Thyroid gland (tissue), 4 donors: ENCODE results near the gene CADPS.

Experiments
- POLR2A ChIP-seq, 2 donors: fragments of 450-650 bp; IDR thresholded peaks; one replicate each; pipeline ENCODE4 v1.6.1; 2017; ENCODE audit warnings: antibody characterized with exemption in 2 of 2, mild to moderate bottlenecking in 2 of 2, moderate library complexity in 1 of 2
- TF ChIP-seq, protein P1 (sequence below), 6 experiments: fragments of 200-600 bp in 3 of 6; fragments of 450-650 bp in 3 of 6; sonication (generic) in 3 of 6; IDR thresholded peaks; one replicate each; pipeline ENCODE4 v1.5.1; 2016 to 2019; ENCODE audit warnings: antibody characterized with exemption in 6 of 6, mild to moderate bottlenecking in 2 of 6, inconsistent platforms in 1 of 6, moderate library complexity in 1 of 6

DNA sequence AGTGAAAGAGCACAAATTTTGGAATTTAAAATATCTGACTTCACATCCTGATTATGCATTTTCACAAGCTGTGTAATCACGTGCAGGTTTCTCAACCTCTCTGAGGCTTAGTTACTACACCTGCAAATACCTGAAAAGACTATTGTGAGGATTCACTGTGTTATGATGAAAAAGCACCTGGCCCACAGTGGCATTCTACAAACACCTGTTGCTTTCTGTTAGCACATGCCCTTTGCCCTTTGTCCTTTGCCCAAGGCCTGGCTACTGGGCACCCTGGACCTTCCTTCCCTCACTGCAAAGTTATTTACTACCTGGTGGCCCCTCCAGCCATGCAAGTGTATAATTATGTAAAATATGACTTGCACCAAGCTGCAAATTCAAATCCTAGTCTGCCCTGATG, 227.5 kb downstream of the CADPS start:
- TF ChIP-seq, protein P1, sequence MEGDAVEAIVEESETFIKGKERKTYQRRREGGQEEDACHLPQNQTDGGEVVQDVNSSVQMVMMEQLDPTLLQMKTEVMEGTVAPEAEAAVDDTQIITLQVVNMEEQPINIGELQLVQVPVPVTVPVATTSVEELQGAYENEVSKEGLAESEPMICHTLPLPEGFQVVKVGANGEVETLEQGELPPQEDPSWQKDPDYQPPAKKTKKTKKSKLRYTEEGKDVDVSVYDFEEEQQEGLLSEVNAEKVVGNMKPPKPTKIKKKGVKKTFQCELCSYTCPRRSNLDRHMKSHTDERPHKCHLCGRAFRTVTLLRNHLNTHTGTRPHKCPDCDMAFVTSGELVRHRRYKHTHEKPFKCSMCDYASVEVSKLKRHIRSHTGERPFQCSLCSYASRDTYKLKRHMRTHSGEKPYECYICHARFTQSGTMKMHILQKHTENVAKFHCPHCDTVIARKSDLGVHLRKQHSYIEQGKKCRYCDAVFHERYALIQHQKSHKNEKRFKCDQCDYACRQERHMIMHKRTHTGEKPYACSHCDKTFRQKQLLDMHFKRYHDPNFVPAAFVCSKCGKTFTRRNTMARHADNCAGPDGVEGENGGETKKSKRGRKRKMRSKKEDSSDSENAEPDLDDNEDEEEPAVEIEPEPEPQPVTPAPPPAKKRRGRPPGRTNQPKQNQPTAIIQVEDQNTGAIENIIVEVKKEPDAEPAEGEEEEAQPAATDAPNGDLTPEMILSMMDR (IDR thresholded peaks at IDR 0.05): no peak
- TF ChIP-seq POLR2A (IDR thresholded peaks at IDR 0.05): no peak
